8988T (cell line): ENCODE measurements around the gene LRRC32.

Experiments used
- DNase-seq: peaks from one replicate; pipeline ENCODE4 v3.0.0; 2011

Gene LRRC32

DNA sequence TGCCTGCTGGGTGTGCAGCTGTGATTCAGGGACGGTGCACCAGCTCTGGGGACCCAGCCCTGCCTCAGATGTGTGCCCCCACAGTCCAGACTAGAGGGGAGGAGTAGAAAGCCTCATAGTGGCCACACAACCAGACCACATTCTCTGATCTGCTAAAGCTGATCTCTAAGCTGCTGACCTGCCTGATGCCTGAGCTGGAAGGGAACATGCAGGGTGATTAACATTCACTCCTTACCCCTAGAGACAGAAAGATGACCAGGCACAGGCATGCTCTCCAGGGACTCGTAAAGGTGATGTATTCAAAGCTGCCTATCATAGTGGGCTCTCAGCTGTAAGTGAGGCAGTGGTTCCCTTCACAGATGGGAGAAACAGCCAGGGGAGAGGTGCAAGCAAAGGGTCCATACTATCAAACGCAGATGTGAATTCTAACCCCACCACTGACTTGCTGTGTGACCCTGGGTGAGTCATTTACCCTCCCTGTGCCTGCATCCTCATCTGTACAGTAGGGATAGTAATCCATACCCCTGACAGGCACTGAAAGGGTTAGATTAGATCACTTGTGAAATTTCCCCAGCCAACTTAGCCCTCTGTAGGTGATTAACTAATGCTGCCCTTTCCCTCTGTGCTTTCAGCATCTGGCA is 29.0 kb upstream of the LRRC32 start:
- DNase-seq = no peak

DNA sequence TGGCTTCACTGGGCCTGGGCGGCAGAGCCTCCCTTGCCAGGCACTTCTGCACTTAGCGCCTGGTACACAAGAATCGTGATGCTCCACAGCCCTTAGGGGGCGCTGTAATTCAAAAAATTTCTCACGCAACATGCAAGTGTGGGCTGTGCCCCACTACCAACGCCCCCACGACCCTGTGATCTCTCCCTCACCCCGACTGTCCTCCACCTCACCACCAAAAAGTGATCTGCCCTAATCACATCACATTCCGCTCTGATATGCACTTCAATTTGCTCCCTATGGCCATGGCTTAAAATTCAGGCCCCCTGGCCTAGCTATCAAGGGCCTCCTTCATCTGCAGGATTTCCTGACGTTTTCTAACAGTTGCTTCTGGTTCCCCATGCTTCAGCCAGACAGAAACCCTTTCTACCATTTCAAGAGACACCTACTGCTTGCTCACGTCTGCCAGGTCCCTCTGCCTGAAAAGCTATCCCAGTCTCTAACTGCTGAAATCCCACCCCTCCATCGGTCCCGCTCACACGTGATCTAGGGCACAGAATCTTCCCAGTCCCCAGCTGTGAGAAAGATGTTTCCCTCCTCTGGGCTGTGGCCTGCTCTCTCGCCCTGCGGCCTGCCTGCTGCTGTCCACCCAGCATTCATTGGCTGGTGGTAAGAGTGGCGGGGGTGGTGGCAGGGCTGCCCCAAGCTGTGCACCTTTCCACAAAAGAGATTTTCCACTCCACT is 27.9 kb upstream of the LRRC32 start:
- no peak for DNase-seq

DNA sequence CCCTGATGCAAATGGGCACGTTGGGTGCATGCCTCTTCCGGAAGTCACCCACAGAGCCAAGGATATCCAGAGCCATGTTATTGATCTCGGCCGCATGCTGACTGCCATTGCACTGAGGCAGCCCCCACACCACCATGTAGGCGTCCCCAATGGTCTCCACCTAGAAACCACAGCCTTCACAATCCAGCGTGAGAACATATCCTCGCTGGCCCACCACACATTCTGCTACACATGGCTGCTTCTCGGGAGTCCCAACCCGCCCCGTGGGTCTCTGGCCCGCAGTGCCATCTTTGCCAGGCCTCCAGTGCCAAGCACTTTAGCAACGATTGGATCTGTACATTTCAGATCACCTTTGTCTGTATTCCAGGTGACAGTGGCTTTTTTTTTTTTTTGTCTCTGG is 26.2 kb upstream of the LRRC32 start:
- DNase-seq = no peak

DNA sequence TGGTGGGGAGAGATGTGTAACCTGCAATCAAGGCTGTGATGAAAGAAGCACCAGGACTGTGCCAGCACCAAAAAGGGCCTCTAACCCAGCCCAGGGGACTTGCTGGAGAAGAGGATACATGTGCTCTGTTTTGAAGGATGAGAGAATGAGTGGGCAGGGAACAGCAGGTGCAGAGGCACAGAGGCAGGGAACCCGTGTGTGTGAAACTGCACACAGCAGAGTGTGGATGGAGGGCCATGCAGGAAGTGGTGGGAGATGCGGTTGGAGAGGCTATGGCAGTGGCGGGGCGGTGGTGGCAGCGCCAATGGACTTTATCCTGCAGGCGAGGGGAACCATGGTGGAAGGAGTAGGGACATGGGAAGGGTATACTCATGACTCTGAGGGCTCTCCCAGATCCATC is 25.2 kb upstream of the LRRC32 start:
- DNase-seq = no peak

DNA sequence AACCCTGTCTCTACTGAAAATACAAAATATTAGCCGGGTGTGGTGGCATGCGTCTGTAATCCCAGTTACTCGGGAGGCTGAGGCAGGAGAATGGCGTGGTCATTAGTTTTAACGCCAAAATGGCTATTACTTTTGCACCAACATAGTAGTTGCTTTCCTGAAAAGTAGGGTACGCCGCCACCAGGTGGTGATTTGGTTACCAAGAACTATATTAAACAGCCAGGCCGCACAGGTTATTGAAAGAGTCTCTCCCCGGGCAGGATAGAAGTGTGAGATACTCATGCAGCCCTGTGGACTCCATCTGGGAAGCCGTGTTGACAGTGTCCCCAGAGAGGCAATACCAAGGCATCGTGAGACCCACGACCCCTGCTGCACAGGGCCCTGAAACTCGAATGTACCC is 24.6 kb upstream of the LRRC32 start:
- DNase-seq = no peak

DNA sequence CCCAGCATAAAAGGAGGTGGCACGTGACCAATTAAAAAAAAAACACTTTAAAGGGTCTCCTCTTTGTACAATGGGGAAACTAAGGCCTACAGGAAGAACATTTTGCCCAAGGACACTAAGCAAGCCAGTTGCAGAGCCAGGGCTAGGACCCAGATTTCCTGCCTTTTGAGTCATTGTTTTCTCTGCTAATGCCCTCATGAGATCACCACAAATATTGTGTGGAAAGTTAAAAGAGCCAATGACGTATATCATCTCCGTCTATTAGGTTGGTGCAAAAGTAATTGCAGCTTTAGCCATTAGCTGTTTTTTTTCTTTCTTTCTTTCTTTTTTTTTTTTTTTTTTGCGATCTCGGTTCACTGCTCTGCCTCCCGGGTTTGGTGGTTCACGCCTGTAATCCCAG is 24.1 kb upstream of the LRRC32 start:
- DNase-seq = no peak

DNA sequence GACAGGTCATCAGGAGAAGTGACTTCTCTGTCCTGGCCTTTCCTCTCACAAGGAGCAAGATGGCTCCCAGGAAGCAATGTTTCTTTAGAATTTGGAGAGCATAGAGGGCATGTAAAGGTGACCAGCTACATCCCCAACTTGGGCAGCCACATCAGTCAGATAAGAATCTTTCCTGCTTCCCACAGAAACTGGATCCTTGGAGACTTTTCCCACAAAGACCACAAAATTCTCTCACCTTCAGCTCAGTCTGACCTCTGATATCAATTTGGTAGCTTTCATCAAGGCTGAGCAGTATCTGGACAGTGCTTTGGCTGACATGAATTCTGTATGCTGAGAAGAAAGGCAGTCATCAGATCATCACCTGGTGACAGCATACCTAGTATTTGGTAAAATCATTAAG is 23.3 kb upstream of the LRRC32 start:
- no peak for DNase-seq

DNA sequence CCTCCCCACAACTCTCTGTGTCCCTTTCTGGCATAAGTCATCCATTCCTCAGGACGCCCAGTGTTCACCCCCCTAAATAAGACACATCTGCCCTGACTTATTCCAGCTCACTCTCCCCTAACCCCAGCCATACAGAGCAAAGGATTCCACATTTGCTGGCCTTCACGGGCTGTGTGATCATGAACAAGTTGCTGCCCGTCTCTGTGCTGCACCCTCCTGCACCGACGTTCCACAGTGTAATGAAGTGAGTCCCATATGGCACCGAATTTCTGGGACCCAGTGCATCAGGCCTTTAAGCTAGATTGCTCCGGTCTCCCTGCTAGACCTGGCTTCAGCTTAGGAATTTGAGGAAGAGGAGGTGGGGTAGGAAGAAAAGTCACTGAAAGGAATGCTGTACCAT is 22.4 kb upstream of the LRRC32 start:
- no peak for DNase-seq

DNA sequence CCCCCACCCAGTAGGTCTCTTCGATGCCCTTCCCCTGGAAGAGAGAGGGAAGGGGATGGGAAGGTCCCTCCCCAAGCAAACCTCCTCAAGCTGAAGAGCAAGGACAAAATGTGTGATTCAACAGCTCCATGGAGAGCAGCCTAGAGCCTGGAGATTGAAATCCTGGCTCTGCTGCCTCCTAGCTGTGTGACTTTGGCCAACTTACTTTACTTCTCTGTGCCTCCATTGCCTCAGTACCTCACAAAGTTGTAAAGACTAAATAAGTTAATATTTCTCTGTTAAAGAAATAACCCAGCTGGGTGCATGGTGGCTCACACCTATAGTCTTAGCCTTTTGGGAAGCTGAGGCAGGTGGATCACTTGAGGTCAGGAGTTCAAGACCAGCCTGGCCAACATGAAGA is 21.1 kb upstream of the LRRC32 start:
- DNase-seq = no peak

DNA sequence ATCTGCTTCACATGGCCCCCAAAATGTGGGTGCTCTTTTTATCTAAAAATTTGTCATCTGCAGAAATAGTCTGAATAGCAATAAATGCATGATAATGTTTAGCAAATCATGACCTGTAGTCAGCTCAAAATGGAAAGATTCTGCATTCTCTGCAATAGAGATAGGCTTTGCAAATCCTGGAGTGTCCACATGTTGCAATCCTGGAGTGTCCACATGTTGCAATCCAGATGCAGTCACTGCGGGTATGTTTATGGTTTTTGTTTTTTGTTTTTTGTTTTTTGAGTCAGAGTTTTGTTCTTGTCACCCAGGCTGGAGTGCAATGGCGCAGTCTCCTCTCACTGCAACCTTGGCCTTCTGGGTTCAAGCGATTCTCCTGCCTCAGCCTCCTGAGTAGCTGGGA is 20.2 kb upstream of the LRRC32 start:
- DNase-seq = no peak

DNA sequence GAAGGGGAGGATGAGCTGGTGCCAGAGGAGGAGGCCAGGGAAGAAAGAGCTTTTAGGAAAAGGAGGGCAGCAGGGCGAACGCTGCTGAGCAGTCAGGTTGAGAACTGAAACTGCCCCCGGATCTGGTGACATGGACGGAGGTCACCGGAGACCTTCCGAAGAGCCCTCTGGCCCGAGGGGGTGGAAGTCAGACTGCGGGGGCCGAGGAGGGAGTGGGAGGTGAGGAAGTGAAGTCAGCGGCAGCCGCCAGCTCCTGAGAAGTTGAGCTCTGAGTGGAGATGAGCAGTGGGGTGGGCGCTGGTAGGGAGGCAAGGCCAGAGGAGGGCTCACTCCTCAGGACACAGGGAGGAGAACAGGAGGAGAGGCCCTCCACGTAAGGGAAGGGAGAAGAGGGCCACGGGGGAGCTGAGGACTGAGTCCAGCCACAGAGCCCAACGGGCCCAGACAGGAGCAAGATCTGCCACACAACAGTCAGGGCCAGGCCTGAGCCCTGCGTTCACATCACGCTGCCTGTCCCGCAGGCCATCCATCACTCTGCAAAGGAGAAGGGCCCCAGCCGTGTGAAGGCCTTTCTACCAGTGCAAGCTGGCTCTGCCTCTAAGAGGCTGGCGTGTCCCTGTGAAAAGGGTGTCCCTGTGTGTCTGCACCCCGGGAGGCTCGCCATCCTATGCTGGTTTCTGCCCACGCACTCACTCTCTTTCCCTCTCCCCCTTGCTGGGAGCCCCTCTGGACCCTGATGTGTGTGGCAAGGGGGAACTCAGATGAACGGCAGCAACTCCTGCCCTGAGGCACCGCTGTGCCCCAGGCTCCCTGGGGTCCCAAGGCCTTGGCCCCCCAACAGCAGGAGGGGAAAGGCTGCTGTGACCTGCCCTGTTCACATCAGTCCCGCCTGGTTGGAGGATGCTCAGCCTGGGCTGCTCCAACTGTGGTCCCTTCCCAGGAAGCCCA is 19.0 kb upstream of the LRRC32 start:
- no peak for DNase-seq

DNA sequence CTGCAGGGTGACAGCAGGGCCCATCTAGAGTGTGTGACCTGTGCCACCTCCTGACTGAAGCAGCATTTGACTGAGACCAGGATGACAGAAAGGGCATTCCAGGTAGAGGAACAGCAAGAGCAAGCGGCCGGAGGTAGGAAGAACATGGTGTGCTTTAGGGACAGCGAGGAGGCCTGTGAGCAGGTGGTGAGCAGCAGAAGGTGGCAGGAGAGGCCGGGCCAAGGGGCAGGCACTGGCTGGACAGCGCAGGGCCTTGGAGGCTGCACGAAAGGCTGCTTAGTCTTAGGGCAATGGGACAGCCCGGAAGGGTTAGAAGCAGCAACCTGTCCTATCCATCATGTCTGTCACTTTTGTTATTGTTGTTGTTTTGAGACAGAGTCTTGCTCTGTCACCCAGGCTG is 17.6 kb upstream of the LRRC32 start:
- no peak for DNase-seq

DNA sequence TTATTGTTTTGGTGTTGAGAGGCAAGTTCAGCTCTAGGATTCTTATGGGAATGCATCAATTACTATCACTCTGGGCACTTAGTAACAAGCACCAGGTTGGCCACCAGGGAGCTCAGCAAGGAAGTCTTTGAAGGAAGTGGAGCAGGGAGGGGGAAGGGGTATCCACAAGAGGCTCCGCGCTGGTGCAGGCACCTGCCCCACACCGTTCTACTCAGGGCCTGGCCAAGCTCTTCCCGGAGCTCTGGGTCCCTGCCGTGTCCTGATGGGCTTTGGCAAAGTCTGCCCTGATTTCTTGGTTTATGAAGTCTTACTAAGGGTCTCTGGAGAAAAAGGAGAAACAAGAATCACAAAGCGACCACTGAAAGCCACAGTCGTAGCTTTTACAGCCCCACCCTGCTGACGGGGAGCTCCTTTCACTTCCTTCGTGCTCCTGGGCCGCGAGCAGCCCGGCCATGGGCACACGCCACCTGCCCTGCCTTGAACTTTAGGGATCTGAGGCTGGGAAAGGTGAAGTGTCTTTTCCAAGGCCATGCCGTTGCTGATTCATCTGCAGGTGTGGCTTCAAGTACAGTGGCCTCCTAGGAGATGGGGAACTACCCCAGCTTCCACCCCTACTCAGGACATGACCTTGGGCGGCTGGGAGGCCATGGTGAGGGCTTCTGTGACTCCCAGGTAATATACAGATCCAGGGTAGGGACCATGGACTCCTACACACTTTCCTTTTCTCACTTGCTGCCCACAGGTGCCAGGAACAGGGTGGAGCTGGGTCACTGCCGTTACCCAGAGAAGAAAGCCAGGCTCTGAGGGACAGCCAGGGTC is 15.9 kb upstream of the LRRC32 start:
- no peak for DNase-seq

DNA sequence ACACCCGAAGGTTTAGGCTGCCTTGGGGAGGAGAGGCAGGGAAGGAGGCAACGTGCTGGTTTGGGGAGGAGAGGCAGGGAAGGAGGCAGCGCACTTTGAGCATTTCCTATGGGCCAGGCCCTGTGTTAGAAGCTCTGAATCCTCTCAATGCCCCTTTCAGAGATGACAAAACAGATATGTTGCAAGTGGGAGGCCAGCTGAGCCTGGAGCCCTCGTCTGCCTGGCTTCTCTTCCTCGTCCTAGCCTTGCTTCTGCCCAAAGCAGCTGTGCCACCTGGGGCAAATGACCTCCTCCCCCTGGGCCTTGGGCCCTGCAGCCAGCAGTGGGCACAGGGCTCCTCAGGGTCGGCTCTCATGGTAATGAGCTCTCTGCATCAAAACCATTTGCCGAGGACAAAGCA is 15.3 kb upstream of the LRRC32 start:
- no peak for DNase-seq

DNA sequence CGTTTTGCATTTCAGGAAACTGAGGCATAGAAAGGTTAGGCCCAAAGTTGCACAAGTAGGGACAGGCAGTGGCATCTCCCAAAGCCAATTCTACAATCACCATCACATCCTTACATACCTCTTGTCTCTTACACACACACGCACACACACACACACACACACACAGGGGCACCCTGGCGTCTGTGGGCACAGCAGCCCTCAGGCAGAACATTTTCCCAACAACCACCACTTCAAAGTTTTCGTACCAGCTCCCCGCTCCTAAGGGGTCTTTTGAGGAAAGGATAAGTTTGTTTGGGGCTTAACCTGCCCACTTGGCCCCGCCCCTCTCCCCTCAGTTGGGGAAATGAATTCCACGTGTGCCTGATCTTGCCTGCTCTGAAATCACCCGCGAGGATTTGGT is 14.7 kb upstream of the LRRC32 start:
- no peak for DNase-seq

DNA sequence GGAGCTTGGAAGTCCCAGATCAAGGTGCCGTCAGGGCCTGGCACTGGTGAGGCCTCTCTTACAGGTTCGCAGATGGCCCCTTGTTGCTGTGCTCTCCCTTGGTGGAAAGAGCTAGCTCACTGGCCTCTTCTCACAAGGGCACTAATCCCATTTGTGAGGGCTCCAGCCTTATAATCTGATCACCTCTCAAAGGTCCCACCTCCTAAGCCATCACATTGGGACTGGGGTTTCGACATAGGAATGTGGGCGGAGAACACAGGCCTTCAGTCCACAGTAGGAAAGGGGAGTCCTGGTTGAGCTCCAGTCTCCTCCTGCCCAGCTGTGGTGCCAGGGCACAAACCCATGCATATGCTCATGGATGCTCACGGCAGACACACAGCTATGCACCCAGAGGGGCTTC is 14.0 kb upstream of the LRRC32 start:
- DNase-seq = no peak

DNA sequence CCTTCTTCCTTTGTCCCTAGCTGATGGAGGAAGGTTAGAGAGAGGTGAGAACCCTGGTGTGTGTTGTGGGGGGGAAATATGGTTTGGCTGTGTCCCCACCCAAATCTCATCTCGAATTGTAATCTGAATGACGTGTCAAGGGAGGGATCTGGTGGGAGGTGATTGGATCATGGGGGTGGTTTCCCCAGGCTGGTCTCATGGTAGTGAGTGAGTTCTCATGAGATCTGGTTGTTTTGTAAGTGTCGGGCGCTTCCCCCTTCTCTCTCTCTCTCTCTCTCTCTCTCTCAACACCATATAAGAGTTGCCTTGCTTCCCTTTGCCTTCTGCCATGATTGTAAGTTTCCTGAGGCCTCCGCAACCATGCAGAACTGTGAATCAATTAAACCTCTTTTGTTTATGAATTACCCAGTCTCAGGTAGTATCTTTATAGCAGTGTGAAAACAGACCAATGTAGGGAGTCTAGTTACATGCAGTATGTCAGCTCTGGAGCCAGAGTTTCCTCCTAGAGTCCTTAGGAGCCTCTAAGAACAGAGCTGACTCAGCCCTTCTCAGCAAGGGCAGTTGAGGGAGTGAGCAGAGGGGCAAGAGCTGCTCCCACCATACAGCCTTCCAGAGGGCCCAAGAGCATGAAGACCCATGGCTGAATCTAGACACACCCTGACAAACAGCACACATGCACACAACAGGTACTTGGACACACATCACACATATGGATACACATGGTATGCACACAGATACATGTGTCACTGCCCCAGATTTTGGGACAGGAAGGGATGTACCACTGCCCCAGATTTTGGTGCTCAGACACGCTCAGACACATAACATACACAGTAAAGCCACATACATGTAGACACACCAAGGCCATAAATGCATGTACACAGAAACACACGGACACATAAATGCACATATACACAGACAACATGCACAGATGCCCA is 12.9 kb upstream of the LRRC32 start:
- DNase-seq = no peak

DNA sequence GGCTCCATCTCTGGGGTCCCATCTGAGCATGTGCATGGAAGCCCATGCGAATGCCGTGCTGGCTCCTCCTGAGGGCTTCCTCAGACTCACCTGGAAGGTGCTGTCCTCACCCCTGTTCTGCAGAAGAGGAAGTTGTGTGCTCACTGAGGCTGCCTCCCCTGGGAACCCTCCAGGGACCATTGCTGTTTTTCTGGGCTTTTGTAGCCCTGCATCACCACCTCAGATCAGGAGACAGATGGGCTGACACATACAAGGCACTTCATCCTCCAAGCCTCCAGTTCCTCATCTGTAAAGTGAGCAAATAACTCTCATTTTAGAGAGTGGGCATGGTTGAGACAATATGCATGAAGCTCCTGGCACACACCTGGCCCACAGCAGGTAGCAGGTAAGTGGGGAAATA is 12.1 kb upstream of the LRRC32 start:
- DNase-seq = no peak

DNA sequence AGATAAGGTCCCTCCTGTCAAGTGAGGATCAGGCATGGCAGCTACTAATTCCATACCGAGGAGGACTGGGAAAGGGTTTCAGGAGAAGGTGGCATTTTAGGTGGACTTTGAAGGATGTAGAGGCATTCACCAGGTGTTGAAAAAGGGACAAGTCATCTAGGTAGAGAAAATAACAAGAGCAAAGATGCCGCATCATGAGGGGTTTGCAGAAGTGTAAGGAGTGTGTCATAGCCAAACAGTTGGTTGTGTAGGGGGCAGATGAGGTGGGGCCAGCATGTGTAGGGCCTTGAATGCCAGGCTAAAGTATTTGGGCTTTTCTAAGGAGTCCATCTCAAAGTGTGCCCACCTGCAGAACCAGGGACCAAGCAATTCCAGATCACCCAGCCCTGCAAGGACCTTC is 11.6 kb upstream of the LRRC32 start:
- DNase-seq = no peak

DNA sequence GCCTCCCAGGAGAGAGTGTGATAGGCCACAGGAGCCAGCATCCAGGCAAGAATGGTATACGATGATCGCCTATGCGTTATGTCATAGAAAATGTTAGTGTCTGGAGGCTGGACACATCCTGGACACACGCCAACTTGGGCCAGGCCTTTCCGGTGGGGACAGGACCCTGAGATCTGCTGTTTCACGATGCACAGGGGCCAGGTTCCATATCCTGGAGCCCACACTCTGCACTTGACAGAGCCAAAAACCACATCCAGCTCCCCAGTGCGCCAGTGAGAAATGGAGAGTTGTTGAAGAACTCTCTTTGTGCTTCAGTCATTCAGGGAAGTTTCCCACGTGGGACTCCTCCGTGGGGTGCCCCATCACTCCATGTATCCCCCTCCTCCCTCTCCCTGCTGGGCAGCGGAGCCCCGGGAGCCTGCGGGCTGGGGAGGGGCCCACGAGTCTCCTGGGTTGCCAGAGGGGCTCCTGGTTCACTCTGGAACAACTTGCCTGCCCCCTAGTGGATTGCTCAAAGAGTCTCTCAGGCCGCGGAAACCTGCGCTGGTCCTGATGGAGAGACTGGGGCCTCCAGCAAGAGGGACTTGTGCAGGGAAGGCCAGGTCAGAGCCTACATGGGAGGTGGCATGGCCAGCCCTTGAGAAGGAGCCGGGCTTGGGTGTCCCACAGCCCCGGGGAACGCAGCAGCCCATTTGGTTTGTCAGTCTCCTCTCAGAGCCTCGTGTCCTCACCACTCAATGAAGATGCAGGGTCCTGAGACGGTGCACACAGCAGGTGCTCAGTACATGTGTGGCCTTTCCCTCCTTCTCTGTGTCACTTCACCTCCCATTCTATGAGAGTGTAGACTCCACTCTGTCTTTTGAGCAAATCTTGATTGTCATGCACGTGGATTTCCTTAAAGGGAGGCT is 10.2 kb upstream of the LRRC32 start:
- peak; percentile 98 for DNase-seq

DNA sequence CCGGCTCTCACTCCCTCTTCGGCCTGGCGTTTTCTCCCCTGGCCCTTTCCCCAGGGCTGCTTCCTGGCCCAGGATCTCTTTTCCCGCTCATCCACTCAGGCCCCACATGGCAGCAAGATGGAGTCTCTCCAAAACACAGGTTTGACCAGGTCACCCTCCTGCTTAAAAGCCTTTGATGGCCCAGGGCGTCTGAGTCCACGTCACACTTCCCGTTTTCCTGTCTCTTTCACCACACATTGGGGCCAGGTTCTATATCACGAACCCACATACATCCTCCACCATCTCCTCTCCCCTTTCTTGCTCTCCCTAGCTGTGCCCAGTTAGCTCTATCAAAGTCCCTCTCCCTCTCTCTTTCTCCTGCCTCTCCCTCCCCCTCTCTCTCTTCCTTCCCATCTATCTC is 7.8 kb upstream of the LRRC32 start:
- DNase-seq = no peak
